Amniotic stem cell (primary cell): ENCODE data around the gene CLBA1.
"Not testable (repeated sequence)": the region's sequence is repeated elsewhere in the genome, so short reads cannot be mapped to it uniquely, and the experiment has no call there.

Experiments used
- DNase-seq: peaks from one replicate; lab custom pipeline; 2025; lab: John Stamatoyannopoulos, UW

The CLBA1 gene

GRCh38 chr14:104947881-104948735 lies 37.5 kb upstream of the CLBA1 start:
- not testable (repeated sequence) for DNase-seq

- no peak for DNase-seq
Measured at GRCh38 chr14:104948736-104949031, 36.9 kb upstream of the CLBA1 start.

- not testable (repeated sequence) for DNase-seq
Measured at GRCh38 chr14:104949406-104949955, 36.1 kb upstream of the CLBA1 start.

DNA sequence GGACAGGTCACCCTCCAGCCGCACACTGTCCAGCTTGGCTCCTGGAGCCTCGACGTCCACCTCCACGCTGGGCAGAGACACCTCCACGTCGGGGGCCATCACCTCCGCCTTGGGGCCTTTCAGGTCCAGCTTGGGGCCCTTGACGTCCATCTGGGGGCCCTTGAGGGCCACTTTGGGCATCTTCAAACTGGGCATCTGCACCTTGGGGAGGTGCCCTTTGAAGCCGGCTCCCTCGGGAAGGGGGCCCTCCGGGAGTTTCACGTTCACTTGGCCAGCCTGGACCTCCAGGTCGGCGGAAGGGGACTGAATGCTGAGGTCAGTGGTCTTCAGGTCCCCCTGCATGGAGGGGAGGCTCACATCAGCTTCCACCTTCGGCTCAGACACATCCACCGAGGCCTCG lies 35.6 kb upstream of the CLBA1 start:
- DNase-seq: no peak

- DNase-seq: not testable (repeated sequence)
Measured at GRCh38 chr14:104950701-104951100, 34.9 kb upstream of the CLBA1 start.

- not testable (repeated sequence) for DNase-seq
Measured at GRCh38 chr14:104951863-104952657, 33.5 kb upstream of the CLBA1 start.

DNA sequence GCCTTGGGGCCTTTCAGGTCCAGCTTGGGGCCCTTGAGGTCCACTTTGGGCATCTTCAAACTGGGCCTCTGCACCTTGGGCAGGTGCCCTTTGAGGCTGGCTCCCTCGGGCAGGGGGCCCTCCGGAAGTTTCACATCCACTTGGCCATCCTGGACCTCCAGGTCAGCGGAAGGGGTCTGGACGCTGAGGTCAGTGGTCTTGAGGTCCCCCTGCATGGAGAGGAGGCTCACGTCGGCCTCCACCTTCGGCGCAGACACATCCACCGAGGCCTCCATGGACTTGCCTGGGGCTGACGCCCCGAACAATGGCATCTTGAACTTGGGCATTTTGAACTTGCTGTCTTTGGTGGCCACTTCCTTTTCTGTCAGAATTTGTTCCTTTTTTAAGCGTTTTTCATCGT lies 32.5 kb upstream of the CLBA1 start:
- no peak for DNase-seq

DNA sequence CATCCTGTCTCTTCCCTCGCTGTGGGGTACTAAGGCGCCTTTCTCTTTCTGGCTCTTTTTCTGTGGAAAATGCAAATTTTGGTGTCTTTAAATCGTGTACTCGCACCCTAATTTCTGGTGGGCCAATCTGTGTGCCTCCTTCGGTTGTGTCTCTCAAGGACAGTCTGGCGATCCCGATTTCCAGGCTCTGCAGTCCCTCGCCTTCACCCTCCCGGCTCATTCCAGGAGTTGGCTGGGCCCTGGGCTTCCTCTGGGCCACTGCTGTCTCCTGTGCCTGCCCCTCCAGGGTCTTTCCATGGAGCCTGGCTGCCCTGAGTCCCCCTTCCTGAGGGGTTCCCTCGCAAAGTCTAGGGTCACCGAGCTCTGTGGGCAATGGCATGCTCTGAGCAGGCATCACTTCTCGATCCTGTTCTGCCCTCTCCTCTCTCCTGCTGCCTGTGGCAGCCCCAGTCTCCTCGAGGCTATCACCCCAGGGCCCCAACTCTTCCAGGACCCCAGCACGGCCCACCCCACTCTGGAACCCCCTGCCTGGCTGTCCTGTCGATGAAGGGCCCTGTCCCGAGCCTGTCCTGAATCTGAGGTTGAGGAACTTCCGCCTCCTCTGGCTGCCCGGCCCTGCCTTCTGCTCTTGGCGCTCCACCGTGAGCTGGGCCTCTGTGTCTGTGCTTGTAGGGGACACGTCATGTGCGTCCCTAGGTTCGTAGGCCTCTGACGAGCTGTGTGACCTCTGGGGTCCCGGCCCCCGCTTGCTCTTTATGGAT lies 31.5 kb upstream of the CLBA1 start:
- no peak for DNase-seq

GRCh38 chr14:104954746-104955395 lies 30.7 kb upstream of the CLBA1 start:
- no peak for DNase-seq

GRCh38 chr14:104955396-104955770 lies 30.2 kb upstream of the CLBA1 start:
- no peak for DNase-seq

GRCh38 chr14:104956290-104956890 lies 29.2 kb upstream of the CLBA1 start:
- no peak for DNase-seq

DNA sequence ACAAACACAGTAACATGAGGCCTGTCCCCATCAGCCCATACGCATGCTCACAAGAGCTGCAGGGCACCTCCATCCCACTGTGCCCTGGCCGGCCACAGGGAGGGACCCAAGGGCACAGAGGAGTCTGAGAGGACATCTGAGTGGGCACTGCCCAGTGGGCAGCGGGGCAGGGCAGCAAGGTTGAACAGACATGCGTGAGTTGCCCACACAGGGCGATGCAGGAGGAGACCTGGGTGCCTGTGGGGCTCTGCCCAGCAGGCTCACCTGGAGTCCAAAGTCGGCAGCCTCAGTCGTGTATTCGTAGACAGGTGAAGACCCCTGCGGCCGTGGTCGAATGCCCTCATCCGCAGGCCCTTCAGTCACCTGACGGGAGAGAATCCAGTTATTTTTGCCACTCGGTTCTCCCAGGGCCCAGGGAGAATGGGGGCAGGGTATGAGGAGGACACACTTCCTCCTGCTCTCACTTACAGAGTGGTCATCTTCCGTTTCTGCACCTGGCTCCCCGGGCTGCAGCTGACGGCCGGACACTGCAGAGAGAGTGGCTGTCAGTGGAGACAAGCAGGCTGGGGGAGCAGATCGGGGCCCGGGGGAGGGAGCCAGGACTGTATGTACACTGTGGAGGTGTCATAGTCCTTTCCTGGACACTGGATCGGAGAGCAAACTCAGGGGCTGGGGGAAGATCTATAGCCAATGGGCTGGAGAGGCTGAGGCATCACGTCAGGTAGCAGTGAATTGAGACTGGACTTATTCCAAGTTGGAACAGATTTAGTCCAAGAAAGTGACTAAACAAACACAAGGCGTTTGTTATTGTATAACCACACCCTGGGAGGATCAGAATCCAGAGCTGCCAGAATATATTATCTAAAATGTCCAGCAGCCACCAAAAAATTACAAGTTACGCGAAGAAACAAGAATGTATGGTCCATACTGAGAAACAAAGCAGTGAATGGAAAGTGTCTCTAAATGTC lies 28.2 kb upstream of the CLBA1 start:
- DNase-seq: no peak

- DNase-seq: no peak
Measured at GRCh38 chr14:104964546-104964945, 21.0 kb upstream of the CLBA1 start.

GRCh38 chr14:104965561-104966231 lies 19.9 kb upstream of the CLBA1 start:
- no peak for DNase-seq

DNA sequence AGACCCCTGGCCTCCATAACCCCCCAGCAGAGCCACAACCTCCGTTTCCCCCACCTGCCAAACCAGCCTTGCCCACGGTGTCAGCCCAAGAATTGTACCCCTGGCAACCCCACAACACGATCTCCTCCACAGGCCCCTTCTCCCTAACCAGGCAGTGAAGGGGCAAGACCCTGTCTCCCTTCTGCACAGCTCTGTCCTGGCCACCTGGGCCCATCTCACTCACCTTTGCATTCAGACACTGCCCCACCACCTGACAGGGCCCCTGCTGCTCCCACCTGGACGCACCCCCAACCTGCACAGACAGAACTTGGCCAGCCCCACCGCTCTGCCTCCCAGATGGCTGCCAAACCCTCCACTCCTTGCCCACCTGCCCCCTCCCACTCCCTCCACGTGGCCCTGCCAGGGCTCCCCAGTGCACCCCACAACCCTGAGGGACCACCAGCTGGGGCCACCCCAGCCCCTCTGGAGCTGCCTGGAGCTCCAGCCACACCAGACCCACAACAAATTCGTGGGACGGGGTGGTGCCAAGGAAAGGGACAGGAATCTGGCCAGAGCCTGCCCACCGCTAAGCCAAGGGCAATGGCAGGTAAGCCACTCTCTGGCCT lies 19.2 kb upstream of the CLBA1 start:
- DNase-seq: no peak

- no peak for DNase-seq
Measured at GRCh38 chr14:104966981-104967385, 18.6 kb upstream of the CLBA1 start.

- DNase-seq: peak; percentile 26
Measured at GRCh38 chr14:104967386-104968152, 18.0 kb upstream of the CLBA1 start.

DNA sequence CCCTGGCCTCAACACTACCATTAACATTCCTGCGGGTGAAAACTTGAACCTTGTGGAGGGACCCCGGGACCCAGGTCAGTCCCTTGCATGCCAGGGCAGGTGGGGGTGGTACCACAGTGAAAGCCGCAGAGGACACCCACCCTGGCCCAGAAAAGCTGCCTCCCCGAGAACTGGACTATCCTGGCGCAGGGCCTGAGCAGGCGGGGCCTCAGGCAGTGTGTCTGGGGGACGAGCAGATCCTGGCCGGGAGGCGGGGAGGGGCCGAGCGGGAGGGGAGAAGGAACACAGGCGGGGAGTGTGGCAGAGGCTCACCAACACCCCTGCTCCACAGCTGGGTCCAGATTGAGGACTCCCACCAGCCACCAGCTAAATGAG lies 17.4 kb upstream of the CLBA1 start:
- DNase-seq: no peak
